Psoas muscle (tissue), 8 donors: Measurements from ENCODE around the gene COL4A1. TPM values are rescaled to one million over a fixed set of nuclear protein-coding genes. Genes with fewer than 3 reads are reported as not detected.

Experiments
- ATAC-seq, 4 donors: fragments of 200-7000 bp; cut with Tn5 transposase; one replicate each; pipeline ENCODE4 v1.9.1; 2020; ENCODE audit warnings: moderate library complexity in 3 of 4, mild to moderate bottlenecking in 2 of 4
- DNase-seq, 2 donors: peaks; one replicate each; pipeline ENCODE4 v3.0.0-alpha.2; 2020
- H3K27ac ChIP-seq: fragments of 200-600 bp; one replicate; pipeline ENCODE4 v1.8.0; 2022
- H3K27me3 ChIP-seq, 3 donors: fragments of 200-600 bp in 1 of 3; one replicate each; pipeline versions ENCODE4 v1.6.1 to v1.8.0; 2013 to 2022; ENCODE audit warnings: low read length in 2 of 3, mild to moderate bottlenecking in 2 of 3, moderate library complexity in 1 of 3; ENCODE audit not compliant: insufficient read depth in 3 of 3
- H3K36me3 ChIP-seq, 2 donors: fragments of 200-600 bp in 1 of 2; one replicate each; pipeline versions ENCODE4 v1.6.1 to v1.8.0; 2013 to 2022; ENCODE audit warnings: low read depth in 1 of 2, mild to moderate bottlenecking in 1 of 2, moderate library complexity in 1 of 2; ENCODE audit not compliant: insufficient read depth in 1 of 2
- H3K4me1 ChIP-seq: fragments of 200-600 bp; one replicate; pipeline ENCODE4 v1.8.0; 2022
- H3K4me3 ChIP-seq: fragments of 200-600 bp; one replicate; pipeline ENCODE4 v1.8.0; 2022; ENCODE audit warnings: mild to moderate bottlenecking
- H3K9me3 ChIP-seq: fragments of 200-600 bp; one replicate; pipeline ENCODE4 v1.8.0; 2022
- WGBS, 3 donors: extraction: QIAGEN DNeasy Blood & Tissue Kit; methylation state at CpG; one replicate each; pipeline versions ENCODE4 v1.1.6 to v1.1.7; 2013; 5-methylcytosine and 5-hydroxymethylcytosine counted together
- intact Hi-C, 2 donors: fragments of 100-400 bp; cut with DNase I; formaldehyde crosslinking; loops; one replicate each; pipeline versions ENCODE4 v1.11.0 to v1.14.2; 2022
- polyA plus RNA-seq, 3 donors: library from polyadenylated mRNA; stranded (reverse); fragments of 200-250 nt; gene quantifications; one replicate each; pipeline ENCODE4 v1.2.3, GENCODE V29; 2013
- total RNA-seq, 4 donors: library from RNA; stranded (reverse); fragmentation: NEBNext Ultra II Directional in 2 of 4; extraction: Animal tissue kit (Norgen Biotek cat#: 25700) in 2 of 4; gene quantifications; one replicate each; pipeline versions ENCODE4 v1.2.1 to v1.2.4, GENCODE V29; 2021 to 2023
- TF ChIP-seq, protein P1 (sequence below): fragments of 200-600 bp; IDR thresholded peaks from one replicate; pipeline ENCODE4 v1.8.0; 2022; ENCODE audit warnings: antibody characterized with exemption
- donor health status: healthy with polysubstance abuse.
- donor health status: DM: no; HTN: no; CAD: no; lungs with moderate emphysema.
- donor health status: Bipolar disorder and iron deficiency.
- donor health status: healthy.
- donor health status: DM: yes; HTN: yes; CAD: no.
- donor health status: DM: no; HTN: no; CAD: no.
- donor health status: DM: no; HTN: no; CAD: no.
- donor health status: DM: yes; HTN: yes; CAD: no.

Gene COL4A1
- total and polyA plus RNA-seq, 7 donors: 39.0 to 127 (median 97.0) TPM

DNA sequence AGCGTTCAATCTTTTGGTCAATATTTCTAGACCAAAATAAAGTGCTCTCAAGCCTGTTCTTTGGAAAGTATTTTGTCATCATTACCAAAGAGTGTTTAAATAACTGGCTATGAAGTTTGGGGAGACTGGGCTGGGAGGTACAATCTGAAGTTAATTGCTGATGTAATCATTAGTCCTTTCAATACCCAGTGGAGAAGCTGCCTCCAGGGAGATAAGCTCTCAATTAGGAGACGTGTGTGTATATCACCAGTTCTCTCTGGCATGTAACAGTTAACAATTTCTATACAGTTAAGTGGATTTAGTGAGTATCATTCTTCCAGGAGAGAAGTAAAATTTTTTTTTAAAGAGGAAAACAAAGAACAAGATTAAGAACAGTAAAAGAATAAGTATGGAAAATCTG lies 1.4 kb downstream of the COL4A1 start:
- intact Hi-C loops: loop anchor here in 1 of 2 donors (5.0 kb wide), 1 partner anchor 107 kb away; no protein-coding TSS in a partner anchor
- H3K4me3 ChIP-seq: peak overlapping the region; percentile 77
- H3K27ac ChIP-seq: peak overlapping the region; percentile 84
- peaks cover 14% of the 10 kb centered on the region for H3K4me1 ChIP-seq
- peaks cover 0 to 86% (median 13%) of the 10 kb centered on the region in 3 donors for H3K27me3 ChIP-seq
- ATAC-seq (no peak), DNase-seq (no peak)
- 36 to 45% (median 44%) methylated on average over 2 of the region's 2 CpGs for WGBS, 3 donors
- H3K36me3 ChIP-seq: no peaks in the 10 kb centered on the region
- TF ChIP-seq, protein P1, sequence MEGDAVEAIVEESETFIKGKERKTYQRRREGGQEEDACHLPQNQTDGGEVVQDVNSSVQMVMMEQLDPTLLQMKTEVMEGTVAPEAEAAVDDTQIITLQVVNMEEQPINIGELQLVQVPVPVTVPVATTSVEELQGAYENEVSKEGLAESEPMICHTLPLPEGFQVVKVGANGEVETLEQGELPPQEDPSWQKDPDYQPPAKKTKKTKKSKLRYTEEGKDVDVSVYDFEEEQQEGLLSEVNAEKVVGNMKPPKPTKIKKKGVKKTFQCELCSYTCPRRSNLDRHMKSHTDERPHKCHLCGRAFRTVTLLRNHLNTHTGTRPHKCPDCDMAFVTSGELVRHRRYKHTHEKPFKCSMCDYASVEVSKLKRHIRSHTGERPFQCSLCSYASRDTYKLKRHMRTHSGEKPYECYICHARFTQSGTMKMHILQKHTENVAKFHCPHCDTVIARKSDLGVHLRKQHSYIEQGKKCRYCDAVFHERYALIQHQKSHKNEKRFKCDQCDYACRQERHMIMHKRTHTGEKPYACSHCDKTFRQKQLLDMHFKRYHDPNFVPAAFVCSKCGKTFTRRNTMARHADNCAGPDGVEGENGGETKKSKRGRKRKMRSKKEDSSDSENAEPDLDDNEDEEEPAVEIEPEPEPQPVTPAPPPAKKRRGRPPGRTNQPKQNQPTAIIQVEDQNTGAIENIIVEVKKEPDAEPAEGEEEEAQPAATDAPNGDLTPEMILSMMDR: no peak
- H3K9me3 ChIP-seq: no peaks in the 10 kb centered on the region

DNA sequence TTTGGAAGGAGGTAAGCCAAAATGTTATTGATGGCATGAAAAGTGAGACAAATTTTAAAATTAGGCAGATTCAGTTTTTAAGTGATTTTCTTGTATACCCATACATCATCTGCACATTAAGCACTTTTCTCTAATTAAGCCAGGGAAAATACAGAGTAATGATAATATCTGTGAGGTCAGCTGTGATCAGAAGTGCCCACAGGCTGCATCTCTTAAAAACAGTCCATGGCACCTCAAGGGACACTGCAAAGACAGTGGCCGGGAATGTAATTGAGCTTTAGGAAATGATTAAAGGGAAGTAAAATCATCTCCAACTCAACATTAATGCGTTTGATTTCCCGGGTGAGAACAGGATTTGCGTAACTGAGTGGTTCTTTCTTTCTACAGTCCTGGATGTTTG lies 2.0 kb downstream of the COL4A1 start:
- TF ChIP-seq, protein P1: no peak
- ATAC-seq (no peak), DNase-seq (no peak)
- no peaks in the 10 kb centered on the region for H3K36me3 ChIP-seq
- H3K9me3 ChIP-seq: no peaks in the 10 kb centered on the region
- H3K27ac ChIP-seq: peak overlapping the region; percentile 84
- peaks cover 14% of the 10 kb centered on the region for H3K4me1 ChIP-seq
- intact Hi-C loops: loop anchor here in 1 of 2 donors (5.0 kb wide), 1 partner anchor 107 kb away; no protein-coding TSS in a partner anchor
- WGBS, 3 donors: 25 to 35% (median 31%) methylated on average over 4 of the region's 4 CpGs
- H3K27me3 ChIP-seq: peaks cover 0 to 80% (median 13%) of the 10 kb centered on the region in 3 donors
- peak overlapping the region; percentile 77 for H3K4me3 ChIP-seq

DNA sequence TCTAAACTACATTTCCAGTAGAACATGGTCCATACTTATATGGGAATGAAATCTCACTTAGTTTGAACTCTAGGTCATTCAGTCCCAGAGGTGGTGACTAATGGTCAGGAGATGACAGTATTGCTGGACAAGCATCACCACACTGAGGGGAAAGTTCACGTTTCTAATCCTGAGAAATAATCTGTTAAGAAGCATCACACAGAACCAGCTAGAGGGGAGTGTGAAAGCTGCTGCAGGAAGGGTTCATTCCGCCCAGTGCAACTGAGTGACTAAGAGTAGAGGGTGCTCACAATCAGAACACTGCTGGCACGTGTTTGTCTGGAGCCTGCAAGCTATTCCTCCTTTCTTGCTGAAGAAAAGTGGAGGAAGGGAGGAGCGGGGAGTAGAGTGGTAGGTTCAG lies 2.7 kb downstream of the COL4A1 start:
- TF ChIP-seq, protein P1: no peak
- peak overlapping the region; percentile 54 for H3K27ac ChIP-seq
- H3K4me1 ChIP-seq: peaks cover 14% of the 10 kb centered on the region
- intact Hi-C loops: no loop called here
- H3K9me3 ChIP-seq: no peaks in the 10 kb centered on the region
- H3K36me3 ChIP-seq: no peaks in the 10 kb centered on the region
- H3K4me3 ChIP-seq: peak overlapping the region; percentile 77
- peaks cover 0 to 79% (median 13%) of the 10 kb centered on the region in 3 donors for H3K27me3 ChIP-seq
- DNase-seq (no peak), ATAC-seq (peak in 3 of 4 donors; percentile 8 to 22 (median 22))
- WGBS, 3 donors: 40 to 53% (median 49%) methylated on average over 4 of the region's 4 CpGs

DNA sequence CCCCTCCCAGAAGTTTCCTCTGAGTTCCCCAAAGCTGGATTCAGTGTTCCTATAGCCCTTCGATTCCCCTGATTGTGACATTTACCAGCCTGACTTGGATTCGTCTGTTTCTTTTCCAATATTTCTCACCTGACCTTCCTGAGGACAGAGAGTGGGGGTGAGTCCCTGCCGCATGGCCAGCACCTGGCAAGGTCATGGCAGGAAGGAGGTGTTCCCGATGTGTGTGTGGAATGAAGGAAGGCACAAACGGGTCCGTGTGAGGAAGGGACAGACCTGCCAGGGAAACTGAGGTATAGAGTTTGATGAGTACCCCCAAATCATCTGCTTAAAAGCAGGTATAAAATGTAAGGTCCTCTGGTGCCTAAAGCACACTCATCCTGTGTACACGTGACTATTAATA lies 3.3 kb downstream of the COL4A1 start:
- H3K27me3 ChIP-seq: peaks cover 0 to 75% (median 12%) of the 10 kb centered on the region in 3 donors
- no peaks in the 10 kb centered on the region for H3K36me3 ChIP-seq
- TF ChIP-seq, protein P1: no peak
- H3K27ac ChIP-seq: peak overlapping the region; percentile 54
- WGBS, 3 donors: 70 to 80% (median 71%) methylated on average over 7 of the region's 7 CpGs
- ATAC-seq: no peak
- intact Hi-C loops: no loop called here
- peak overlapping the region; percentile 77 for H3K4me3 ChIP-seq
- H3K4me1 ChIP-seq: peaks cover 10% of the 10 kb centered on the region
- no peaks in the 10 kb centered on the region for H3K9me3 ChIP-seq
- DNase-seq: no peak

DNA sequence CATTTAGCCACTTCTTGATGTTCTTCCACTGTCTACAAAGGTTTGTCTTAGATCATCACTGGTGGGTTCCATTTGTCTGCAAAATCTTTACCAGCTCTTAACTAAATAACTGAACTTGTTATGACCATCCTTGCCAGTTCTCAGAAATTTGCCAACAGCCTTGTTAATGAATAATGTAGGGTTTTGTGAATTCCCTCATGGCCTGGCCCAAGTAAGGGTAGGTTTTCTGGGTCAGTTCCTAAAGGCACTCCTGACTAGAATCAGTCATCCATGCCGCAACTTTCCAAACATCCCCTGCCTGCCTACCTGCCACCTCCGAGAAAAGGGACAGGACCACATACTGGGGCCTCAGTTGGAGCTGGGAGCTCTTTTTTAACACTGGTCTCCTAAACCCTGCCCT lies 4.0 kb downstream of the COL4A1 start:
- Histone ChIP-seq H3K27ac (peak overlapping the region; percentile 54), H3K36me3 (no peaks in the 10 kb centered on the region), H3K4me1 (peaks cover 7% of the 10 kb centered on the region), H3K27me3 (peaks cover 0 to 68% (median 12%) of the 10 kb centered on the region in 3 donors), H3K9me3 (no peaks in the 10 kb centered on the region), H3K4me3 (peak overlapping the region; percentile 77)
- DNase-seq (no peak), ATAC-seq (no peak)
- intact Hi-C loops: no loop called here
- TF ChIP-seq, protein P1: no peak
- 74 to 88% (median 79%) methylated on average over 2 of the region's 2 CpGs for WGBS, 3 donors
